ENCODE data around the gene ZNF70.
"Not testable (repeated sequence)": the region's sequence is repeated elsewhere in the genome, so short reads cannot be mapped to it uniquely, and the experiment has no call there.

ZNF70 gene

GRCh38 chr22:23754980-23755636, 4.2 kb upstream of the ZNF70 start:
- DNase-seq: no peak

- DNase-seq: no peak
These were observed 3.5 kb upstream of the ZNF70 start, which contains the start of gene VPREB3 for GRCh38 chr22:23754220-23754919. VPREB3 (minus strand) TSS chr22:23754425; CDS start chr22:23754363, 62 bp downstream.

GRCh38 chr22:23753385-23753784, 2.5 kb upstream of the ZNF70 start:
- DNase-seq: no peak

GRCh38 chr22:23752750-23753149, 1.8 kb upstream of the ZNF70 start:
- no peak for DNase-seq

- no peak for DNase-seq
These were observed 1.3 kb upstream of the ZNF70 start for GRCh38 chr22:23752090-23752691.

GRCh38 chr22:23751441-23751996, 607 bp upstream of the ZNF70 start:
- DNase-seq: peak; percentile 66

- no peak for DNase-seq
These were observed 572 bp downstream of the ZNF70 start for GRCh38 chr22:23750367-23750713.

- no peak for DNase-seq
These were observed 1.0 kb downstream of the ZNF70 start for GRCh38 chr22:23749841-23750301.

- DNase-seq: no peak
These were observed 5.1 kb downstream of the ZNF70 start for GRCh38 chr22:23745791-23746190.

GRCh38 chr22:23744485-23744884, 6.4 kb downstream of the ZNF70 start:
- no peak for DNase-seq

- DNase-seq: no peak
These were observed 6.9 kb downstream of the ZNF70 start for GRCh38 chr22:23744001-23744400.

GRCh38 chr22:23743303-23743705, 7.6 kb downstream of the ZNF70 start:
- no peak for DNase-seq

GRCh38 chr22:23742505-23743264, 8.2 kb downstream of the ZNF70 start:
- no peak for DNase-seq

- DNase-seq: no peak
These were observed 13.2 kb downstream of the ZNF70 start for GRCh38 chr22:23737696-23738095.

- not testable (repeated sequence) for DNase-seq
These were observed 22.8 kb downstream of the ZNF70 start for GRCh38 chr22:23728108-23728507.

GRCh38 chr22:23722724-23723123, 28.2 kb downstream of the ZNF70 start:
- no peak for DNase-seq

GRCh38 chr22:23722160-23722559, 28.8 kb downstream of the ZNF70 start:
- DNase-seq: no peak

- no peak for DNase-seq
These were observed 30.1 kb downstream of the ZNF70 start for GRCh38 chr22:23720855-23721254.

- no peak for DNase-seq
These were observed 32.3 kb downstream of the ZNF70 start for GRCh38 chr22:23718371-23719165.

- DNase-seq: peak; percentile 93
These were observed 33.8 kb downstream of the ZNF70 start for GRCh38 chr22:23716811-23717801.

All from activated CD8-positive, alpha-beta memory T cell treated with anti-CD3 and anti-CD28 coated beads, Interleukin-2, amount 50 U/mL, for 48 hours (primary cell).